NCI-H526 (cell line): ENCODE data around the gene ZIC4.

Source experiments
- DNase-seq, 2 experiments: peaks; one replicate each; lab custom pipeline; 2025; lab: John Stamatoyannopoulos, UW

ZIC4 gene

GRCh38 chr3:147390589-147391569 is 15.5 kb downstream of the ZIC4 start:
- DNase-seq = no peak

- DNase-seq = no peak
Measured at GRCh38 chr3:147389717-147390116, 16.6 kb downstream of the ZIC4 start.

- DNase-seq = no peak
Measured at GRCh38 chr3:147388700-147389580, 17.4 kb downstream of the ZIC4 start.

- DNase-seq = no peak
Measured at GRCh38 chr3:147387885-147388699, 18.3 kb downstream of the ZIC4 start.

GRCh38 chr3:147387291-147387884 is 19.0 kb downstream of the ZIC4 start:
- DNase-seq = no peak

- no peak for DNase-seq
Measured at GRCh38 chr3:147385059-147386012, 21.0 kb downstream of the ZIC4 start.

GRCh38 chr3:147384210-147385058 is 21.9 kb downstream of the ZIC4 start:
- no peak for DNase-seq

GRCh38 chr3:147383617-147384016 is 22.7 kb downstream of the ZIC4 start:
- DNase-seq = no peak

- no peak for DNase-seq
Measured at GRCh38 chr3:147381596-147381995, 24.7 kb downstream of the ZIC4 start.

GRCh38 chr3:147380977-147381376 is 25.4 kb downstream of the ZIC4 start:
- no peak for DNase-seq

- DNase-seq = no peak
Measured at GRCh38 chr3:147380387-147380951, 25.9 kb downstream of the ZIC4 start.

- no peak for DNase-seq
Measured at GRCh38 chr3:147379651-147380050, 26.7 kb downstream of the ZIC4 start.

GRCh38 chr3:147377412-147378367 is 28.7 kb downstream of the ZIC4 start:
- DNase-seq = no peak

GRCh38 chr3:147373301-147373700 is 33.0 kb downstream of the ZIC4 start:
- no peak for DNase-seq

GRCh38 chr3:147372525-147373027 is 33.8 kb downstream of the ZIC4 start:
- DNase-seq = no peak

GRCh38 chr3:147371771-147372340 is 34.5 kb downstream of the ZIC4 start:
- no peak for DNase-seq

GRCh38 chr3:147371140-147371539 is 35.2 kb downstream of the ZIC4 start:
- DNase-seq = no peak
